PC-9 (cell line): ENCODE results near the gene TRIM15. TPM values are rescaled to one million over a fixed set of nuclear protein-coding genes. Genes with fewer than 3 reads are reported as not detected.
A peak's percentile ranks its signal among the peaks of the same experiment; 100 is the strongest.

Experiments used
- BruUV-seq: library from RNA; stranded (reverse); fragments of 400-500 nt; replicated peaks from 2 replicates; lab custom pipeline; 2021; lab: Mats Ljungman, UMichigan
- CTCF ChIA-PET: fragments of 300-600 bp; sonication (Branson Sonifier 250); formaldehyde crosslinking; loops from one replicate; lab custom pipeline; 2022; ENCODE audit warnings: antibody characterized with exemption; lab: Charles Lee
- POLR2A ChIA-PET: fragments of 300-600 bp; sonication (Branson Sonifier 250); formaldehyde crosslinking; loops from one replicate; lab custom pipeline; 2022; ENCODE audit warnings: antibody characterized with exemption; ENCODE audit not compliant: unreplicated experiment; lab: Charles Lee
- DNase-seq, 2 experiments: peaks; one replicate each; pipeline versions ENCODE4 v3.0.0 to v3.0.0-alpha.2; 2015 to 2022; ENCODE audit warnings: mixed read lengths in 1 of 2
- H2AFZ ChIP-seq: fragments of 200-600 bp; sonication (generic); 2 replicates; pipeline ENCODE4 v1.8.1; 2017; ENCODE audit warnings: antibody characterized with exemption
- H3F3A ChIP-seq: fragments of 200-600 bp; sonication (generic); 2 replicates; pipeline ENCODE4 v1.8.1; 2017; ENCODE audit warnings: antibody characterized with exemption, mild to moderate bottlenecking, low read depth; ENCODE audit not compliant: insufficient read depth
- H3K27ac ChIP-seq: fragments of 200-600 bp; sonication (generic); 2 replicates; pipeline ENCODE4 v1.6.1; 2016; ENCODE audit warnings: mixed run types
- H3K27me3 ChIP-seq: fragments of 200-600 bp; sonication (generic); 2 replicates; pipeline ENCODE4 v1.6.1; 2016; ENCODE audit warnings: low read depth, mixed run types; ENCODE audit not compliant: insufficient read depth
- H3K36me3 ChIP-seq: fragments of 200-600 bp; sonication (generic); 2 replicates; pipeline ENCODE4 v1.6.1; 2016; ENCODE audit warnings: low read depth, mixed run types
- H3K4me1 ChIP-seq: fragments of 200-600 bp; sonication (generic); replicated peaks from 2 replicates; pipeline ENCODE4 v1.6.1; 2016; ENCODE audit warnings: mixed run types; ENCODE audit not compliant: insufficient read depth
- H3K4me2 ChIP-seq: fragments of 200-600 bp; sonication (generic); 2 replicates; pipeline ENCODE4 v1.6.1; 2017; ENCODE audit warnings: mixed run types
- H3K4me3 ChIP-seq: fragments of 200-600 bp; sonication (generic); 2 replicates; pipeline ENCODE4 v1.6.1; 2016; ENCODE audit warnings: mixed run types
- H3K79me2 ChIP-seq: fragments of 200-600 bp; sonication (generic); 2 replicates; pipeline ENCODE4 v1.6.1; 2017; ENCODE audit warnings: low read depth, mixed run types
- H3K9me2 ChIP-seq: fragments of 200-600 bp; sonication (generic); 2 replicates; pipeline ENCODE4 v1.8.1; 2017; ENCODE audit warnings: mild to moderate bottlenecking; ENCODE audit not compliant: insufficient read depth
- H3K9me3 ChIP-seq: fragments of 200-600 bp; sonication (generic); 2 replicates; pipeline ENCODE4 v1.8.1; 2016; ENCODE audit warnings: low read depth; ENCODE audit not compliant: insufficient read depth
- H4K20me1 ChIP-seq: fragments of 200-600 bp; sonication (generic); 2 replicates; pipeline ENCODE4 v1.8.1; 2017; ENCODE audit not compliant: insufficient read depth
- CTCF ChIP-seq: fragments of 200-600 bp; sonication (generic); conservative IDR thresholded peaks from 2 replicates; pipeline ENCODE4 v1.6.1; 2017; ENCODE audit warnings: mixed run types, antibody characterized with exemption, mild to moderate bottlenecking, moderate library complexity
- EZH2 ChIP-seq: fragments of 200-600 bp; sonication (generic); IDR thresholded peaks from 2 replicates; pipeline ENCODE4 v1.8.0; 2017; ENCODE audit warnings: antibody characterized with exemption, low read depth
- intact Hi-C: fragments of 100-400 bp; cut with micrococcal nuclease; formaldehyde crosslinking; loops from one replicate; pipeline ENCODE4 v1.10.0; 2022; ENCODE audit not compliant: unreplicated experiment
- total RNA-seq: library from RNA; stranded (reverse); gene quantifications from 2 replicates; pipeline ENCODE4 v1.2.3, GENCODE V29; 2021

Gene TRIM15
- total RNA-seq, 1 experiment from 2014 or later = not detected

GRCh38 chr6:30204116-30204515 is 40.8 kb downstream of the TRIM15 start:
- Histone ChIP-seq H2AFZ (no peak overlapping the region), H3K9me2 (no peaks in the 10 kb centered on the region), H3K27me3 (no peaks in the 10 kb centered on the region), H3K4me3 (no peak overlapping the region), H3F3A (peaks cover 24% of the 10 kb centered on the region), H3K9me3 (no peaks in the 10 kb centered on the region), H3K4me2 (no peak overlapping the region), H3K4me1 (peaks cover 22% of the 10 kb centered on the region), H3K79me2 (peaks cover 57% of the 10 kb centered on the region), H4K20me1 (peaks cover 54% of the 10 kb centered on the region), H3K36me3 (peaks cover 14% of the 10 kb centered on the region; the same call in 1 of the 2 replicates), H3K27ac (no peak overlapping the region)
- CTCF ChIA-PET = no interaction called here
- DNase-seq = no peak
- intact Hi-C loops = no loop called here
- POLR2A ChIA-PET = interaction anchor here (0.5 kb wide), 1 partner anchor 141 kb away, joined by 10 read pairs; no protein-coding TSS in a partner anchor
- BruUV-seq = no TSS peak
- TF ChIP-seq EZH2 (no peak), CTCF (no peak)

- Histone ChIP-seq H3K4me3 (no peak overlapping the region), H3K27me3 (no peaks in the 10 kb centered on the region), H3K4me2 (no peak overlapping the region), H2AFZ (no peak overlapping the region), H3K79me2 (peaks cover 73% of the 10 kb centered on the region), H3K36me3 (0 out of 2 replicates have a peak, but pooled peaks cover 11% of the 10 kb centered on the region), H3K27ac (no peak overlapping the region), H3F3A (peaks cover 24% of the 10 kb centered on the region), H4K20me1 (peaks cover 51% of the 10 kb centered on the region), H3K9me2 (no peaks in the 10 kb centered on the region), H3K4me1 (peaks cover 30% of the 10 kb centered on the region), H3K9me3 (no peaks in the 10 kb centered on the region)
- TF ChIP-seq EZH2 (no peak), CTCF (no peak)
- intact Hi-C loops = no loop called here
- no TSS peak for BruUV-seq
- DNase-seq = no peak
- ChIA-PET CTCF (interaction anchor here (0.6 kb wide), 1 partner anchor 12 kb away, joined by 4 read pairs; no protein-coding TSS in a partner anchor), POLR2A (no interaction called here)
Observed at GRCh38 chr6:30206152-30206551, 42.8 kb downstream of the TRIM15 start.

GRCh38 chr6:30206799-30207618 is 43.7 kb downstream of the TRIM15 start:
- Histone ChIP-seq H3K4me2 (0 out of 2 replicates have a peak overlapping the region, but pooled peaks have one; percentile 17), H3K27ac (no peak overlapping the region; the same call in 1 of the 2 replicates), H3K9me2 (no peaks in the 10 kb centered on the region), H3F3A (peaks cover 24% of the 10 kb centered on the region), H3K36me3 (0 out of 2 replicates have a peak, but pooled peaks cover 11% of the 10 kb centered on the region), H3K79me2 (peaks cover 82% of the 10 kb centered on the region), H4K20me1 (peaks cover 51% of the 10 kb centered on the region), H3K27me3 (no peaks in the 10 kb centered on the region), H3K9me3 (no peaks in the 10 kb centered on the region), H3K4me1 (peaks cover 39% of the 10 kb centered on the region), H3K4me3 (no peak overlapping the region), H2AFZ (no peak overlapping the region)
- TF ChIP-seq EZH2 (no peak), CTCF (no peak)
- peak in 1 of 2 experiments; percentile 70 for DNase-seq
- no TSS peak for BruUV-seq
- intact Hi-C loops = no loop called here
- CTCF ChIA-PET = no interaction called here
- POLR2A ChIA-PET = no interaction called here
